GM12874 (cell line): ENCODE results near the gene KRCC1.

Experiments
- CTCF ChIP-seq: IDR thresholded peaks from 2 replicates; pipeline ENCODE4 v1.5.1; 2011; ENCODE audit warnings: low read depth, mild to moderate bottlenecking, control low read depth, low read length, moderate library complexity; ENCODE audit not compliant: insufficient read depth

KRCC1 gene

GRCh38 chr2:88095022-88095421 lies 39.4 kb upstream of the KRCC1 start:
- no peak for TF ChIP-seq CTCF

DNA sequence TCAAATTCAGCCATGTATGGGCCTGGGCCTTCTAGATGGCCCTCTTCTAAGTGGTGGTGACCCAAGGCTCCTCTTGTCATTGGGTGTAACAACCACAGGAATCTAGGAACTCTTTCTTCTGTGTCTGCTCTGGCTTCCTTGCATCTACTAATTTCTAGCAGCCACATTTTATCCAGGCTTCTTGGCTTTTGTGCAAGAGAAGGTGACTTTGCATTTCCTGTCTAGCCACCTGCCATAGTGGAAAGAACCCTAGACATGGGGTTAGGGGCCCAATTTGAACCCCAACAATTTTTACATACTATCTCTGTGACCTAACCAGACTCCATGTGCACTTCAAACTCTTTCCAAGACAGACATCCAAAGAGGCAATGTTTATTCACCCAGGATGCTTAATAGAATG lies 37.2 kb upstream of the KRCC1 start:
- TF ChIP-seq CTCF, result no peak

DNA sequence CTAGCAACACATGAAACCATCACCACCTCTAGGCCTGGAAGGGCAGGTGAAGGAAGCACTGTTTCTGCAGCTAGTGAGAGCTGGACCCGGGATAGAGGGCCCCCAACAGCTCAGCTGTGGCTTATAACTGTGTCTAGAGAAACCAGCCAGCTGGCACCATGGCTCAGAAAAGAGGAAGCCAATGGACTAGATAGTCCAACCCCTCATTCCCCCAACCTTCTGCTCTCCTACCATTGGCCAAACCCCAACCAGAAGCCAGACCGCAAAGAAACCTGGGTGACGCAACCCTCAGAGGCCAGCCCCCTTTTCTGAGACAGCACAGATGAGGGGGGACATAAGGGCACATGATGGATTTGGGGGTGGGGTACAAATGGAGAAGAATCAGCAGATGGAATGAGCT lies 36.4 kb upstream of the KRCC1 start:
- no peak for TF ChIP-seq CTCF

GRCh38 chr2:88090446-88091283 lies 35.1 kb upstream of the KRCC1 start:
- TF ChIP-seq CTCF, result no peak

- no peak for TF ChIP-seq CTCF
These were observed 33.4 kb upstream of the KRCC1 start for GRCh38 chr2:88088999-88089398.

DNA sequence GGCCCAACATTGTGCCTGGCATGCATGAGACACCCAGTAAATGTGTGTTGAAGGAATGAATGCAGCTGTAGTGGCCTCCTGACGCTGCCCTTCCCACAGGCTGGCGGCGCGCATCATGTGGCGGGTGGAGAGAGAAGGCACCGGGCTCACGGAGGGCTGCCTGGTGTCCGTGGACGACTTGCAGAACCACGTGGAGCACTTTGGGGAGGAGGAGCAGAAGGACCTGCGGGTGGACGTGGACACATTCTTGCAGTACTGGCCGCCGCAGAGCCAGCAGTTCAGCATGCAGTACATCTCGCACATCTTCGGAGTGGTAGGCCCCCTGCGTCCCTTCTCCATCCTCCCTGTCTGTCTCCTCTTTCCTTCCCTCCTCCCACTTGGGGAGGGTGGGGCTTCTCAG lies 32.2 kb upstream of the KRCC1 start:
- no peak for TF ChIP-seq CTCF

DNA sequence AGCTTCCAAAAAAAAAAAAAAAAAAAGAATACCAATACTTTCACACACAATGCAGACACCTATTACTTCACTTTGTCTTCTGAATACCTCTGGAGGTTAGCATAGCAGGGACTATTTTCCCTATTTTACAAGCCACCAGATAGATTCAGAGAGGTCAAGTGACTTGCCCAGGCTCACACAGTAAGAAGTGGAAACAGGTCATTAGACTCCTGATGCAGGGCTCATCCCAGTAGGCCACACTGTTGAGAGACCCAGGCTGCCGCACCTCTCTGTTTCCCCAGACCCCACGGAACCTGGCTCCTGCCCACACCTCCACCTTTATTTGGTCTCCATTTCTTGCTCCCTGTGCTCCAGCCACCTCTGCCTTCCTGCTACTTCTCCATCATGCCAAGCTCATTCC lies 31.5 kb upstream of the KRCC1 start:
- TF ChIP-seq CTCF, result no peak
